Esophagus squamous epithelium (tissue), 4 donors: Measurements from ENCODE around the gene IVD.

Experiments used
- POLR2A ChIP-seq, 4 donors: fragments of 450-650 bp; IDR thresholded peaks; one replicate each; pipeline ENCODE4 v1.6.1; 2017; ENCODE audit warnings: antibody characterized with exemption in 4 of 4, mild to moderate bottlenecking in 4 of 4, moderate library complexity in 3 of 4
- TF ChIP-seq, protein P1 (sequence below), 6 experiments: fragments of 450-650 bp in 4 of 6; fragments of 200-600 bp in 2 of 6; sonication (generic) in 2 of 6; IDR thresholded peaks; one replicate each; pipeline ENCODE4 v1.5.1; 2016 to 2019; ENCODE audit warnings: antibody characterized with exemption in 6 of 6, mild to moderate bottlenecking in 4 of 6, moderate library complexity in 4 of 6

DNA sequence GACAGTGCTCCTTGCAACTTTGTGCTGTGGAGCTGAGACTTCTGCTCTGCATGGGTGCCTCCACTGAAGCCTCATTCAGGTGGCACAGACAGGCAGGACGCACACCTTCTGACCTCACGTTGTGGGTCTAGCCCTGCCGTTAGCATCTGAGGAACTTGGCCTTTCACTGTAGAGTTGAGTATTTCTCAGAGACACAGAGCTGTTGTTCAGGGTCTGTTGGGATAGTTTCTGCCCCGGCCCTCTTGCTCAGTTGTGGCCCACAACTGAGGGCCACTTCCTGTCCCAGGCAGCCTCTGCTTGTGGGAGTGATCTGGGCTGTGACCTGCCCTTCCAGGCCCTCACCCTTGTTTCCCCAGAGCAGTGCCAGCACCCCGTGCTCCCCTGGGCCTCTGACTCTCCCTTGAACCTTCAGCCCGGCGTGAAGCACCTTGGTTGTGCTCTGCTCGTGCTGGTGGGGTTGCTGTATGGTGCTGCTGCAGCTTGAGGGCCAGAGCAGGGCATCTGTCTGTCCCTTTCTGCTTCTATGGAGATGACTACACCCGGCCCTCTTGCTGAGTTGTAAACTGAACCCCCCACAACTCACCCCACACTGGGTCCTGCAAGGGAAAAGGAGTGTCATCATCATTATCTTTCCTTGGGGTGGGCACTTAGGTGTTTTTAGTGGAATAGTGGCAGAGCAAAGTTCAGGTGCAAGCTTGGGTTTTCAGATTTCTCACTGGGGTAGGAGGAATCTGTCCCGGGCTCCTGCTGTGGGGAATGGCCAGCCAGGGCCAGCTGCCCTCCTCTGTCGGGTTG lies 46.9 kb downstream of the IVD start:
- TF ChIP-seq, protein P1, sequence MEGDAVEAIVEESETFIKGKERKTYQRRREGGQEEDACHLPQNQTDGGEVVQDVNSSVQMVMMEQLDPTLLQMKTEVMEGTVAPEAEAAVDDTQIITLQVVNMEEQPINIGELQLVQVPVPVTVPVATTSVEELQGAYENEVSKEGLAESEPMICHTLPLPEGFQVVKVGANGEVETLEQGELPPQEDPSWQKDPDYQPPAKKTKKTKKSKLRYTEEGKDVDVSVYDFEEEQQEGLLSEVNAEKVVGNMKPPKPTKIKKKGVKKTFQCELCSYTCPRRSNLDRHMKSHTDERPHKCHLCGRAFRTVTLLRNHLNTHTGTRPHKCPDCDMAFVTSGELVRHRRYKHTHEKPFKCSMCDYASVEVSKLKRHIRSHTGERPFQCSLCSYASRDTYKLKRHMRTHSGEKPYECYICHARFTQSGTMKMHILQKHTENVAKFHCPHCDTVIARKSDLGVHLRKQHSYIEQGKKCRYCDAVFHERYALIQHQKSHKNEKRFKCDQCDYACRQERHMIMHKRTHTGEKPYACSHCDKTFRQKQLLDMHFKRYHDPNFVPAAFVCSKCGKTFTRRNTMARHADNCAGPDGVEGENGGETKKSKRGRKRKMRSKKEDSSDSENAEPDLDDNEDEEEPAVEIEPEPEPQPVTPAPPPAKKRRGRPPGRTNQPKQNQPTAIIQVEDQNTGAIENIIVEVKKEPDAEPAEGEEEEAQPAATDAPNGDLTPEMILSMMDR (IDR thresholded peaks at IDR 0.05), result no peak
- TF ChIP-seq POLR2A (IDR thresholded peaks at IDR 0.05), result no peak
